ENCODE measurements around the gene EFS. TPM values are rescaled to one million over a fixed set of nuclear protein-coding genes. Genes with fewer than 3 reads are reported as not detected.
"Not testable (repeated sequence)": the region's sequence is repeated elsewhere in the genome, so short reads cannot be mapped to it uniquely, and the experiment has no call there.

The EFS gene
- total RNA-seq, 1 donor from 2014 or later = 17.2 TPM

- H3K36me3 ChIP-seq (ENCODE audit: control insufficient read depth in 3 of 3, insufficient read depth in 3 of 3, low read length in 3 of 3) = peaks cover 4 to 82% (median 59%) of the 10 kb centered on the region in 3 donors
- H3K9ac ChIP-seq (ENCODE audit: low read depth in 1 of 3, low read length in 3 of 3); H3K9me3 ChIP-seq (ENCODE audit: control insufficient read depth in 3 of 3, low read length in 3 of 3); H3K4me3 ChIP-seq (ENCODE audit: low read length in 3 of 3); H3K4me1 ChIP-seq (ENCODE audit: control insufficient read depth in 3 of 3, insufficient read depth in 3 of 3, low read length in 3 of 3); H3K27ac ChIP-seq (ENCODE audit: low read depth, low read length); H3K27me3 ChIP-seq (ENCODE audit: control insufficient read depth in 3 of 3, insufficient read depth in 3 of 3, low read length in 3 of 3): not testable (repeated sequence)
These were observed 35.7 kb upstream of the EFS start for GRCh38 chr14:23400496-23401149.

- Histone ChIP-seq H3K9ac (ENCODE audit: low read depth in 1 of 3, low read length in 3 of 3) (no peak overlapping the region), H3K4me1 (ENCODE audit: control insufficient read depth in 3 of 3, insufficient read depth in 3 of 3, low read length in 3 of 3) (peaks cover 0 to 6% (median 0%) of the 10 kb centered on the region in 3 donors), H3K27ac (ENCODE audit: low read depth, low read length) (no peak overlapping the region), H3K4me3 (ENCODE audit: low read length in 3 of 3) (no peak overlapping the region), H3K36me3 (ENCODE audit: control insufficient read depth in 3 of 3, insufficient read depth in 3 of 3, low read length in 3 of 3) (peaks cover 4 to 73% (median 56%) of the 10 kb centered on the region in 3 donors), H3K27me3 (ENCODE audit: control insufficient read depth in 3 of 3, insufficient read depth in 3 of 3, low read length in 3 of 3) (peaks cover 0 to 5% (median 3%) of the 10 kb centered on the region in 3 donors), H3K9me3 (ENCODE audit: control insufficient read depth in 3 of 3, low read length in 3 of 3) (no peaks in the 10 kb centered on the region)
These were observed 34.6 kb upstream of the EFS start for GRCh38 chr14:23399591-23399990.

- Histone ChIP-seq H3K36me3 (ENCODE audit: control insufficient read depth in 3 of 3, insufficient read depth in 3 of 3, low read length in 3 of 3) (peaks cover 4 to 68% (median 51%) of the 10 kb centered on the region in 3 donors), H3K4me1 (ENCODE audit: control insufficient read depth in 3 of 3, insufficient read depth in 3 of 3, low read length in 3 of 3) (peaks cover 0 to 6% (median 0%) of the 10 kb centered on the region in 3 donors), H3K9ac (ENCODE audit: low read depth in 1 of 3, low read length in 3 of 3) (peak overlapping the region in 1 of 3 donors; percentile 40), H3K4me3 (ENCODE audit: low read length in 3 of 3) (no peak overlapping the region), H3K27me3 (ENCODE audit: control insufficient read depth in 3 of 3, insufficient read depth in 3 of 3, low read length in 3 of 3) (peaks cover 0 to 5% (median 3%) of the 10 kb centered on the region in 3 donors), H3K27ac (ENCODE audit: low read depth, low read length) (no peak overlapping the region), H3K9me3 (ENCODE audit: control insufficient read depth in 3 of 3, low read length in 3 of 3) (no peaks in the 10 kb centered on the region)
These were observed 34.2 kb upstream of the EFS start for GRCh38 chr14:23399136-23399535.

- H3K27me3 ChIP-seq (ENCODE audit: control insufficient read depth in 3 of 3, insufficient read depth in 3 of 3, low read length in 3 of 3) = peaks cover 0 to 3% (median 3%) of the 10 kb centered on the region in 3 donors
- H3K4me3 ChIP-seq (ENCODE audit: low read length in 3 of 3) = no peak overlapping the region
- peaks cover 0 to 6% (median 0%) of the 10 kb centered on the region in 3 donors for H3K4me1 ChIP-seq (ENCODE audit: control insufficient read depth in 3 of 3, insufficient read depth in 3 of 3, low read length in 3 of 3)
- peaks cover 5 to 68% (median 51%) of the 10 kb centered on the region in 3 donors for H3K36me3 ChIP-seq (ENCODE audit: control insufficient read depth in 3 of 3, insufficient read depth in 3 of 3, low read length in 3 of 3)
- peak overlapping the region in 1 of 3 donors; percentile 40 for H3K9ac ChIP-seq (ENCODE audit: low read depth in 1 of 3, low read length in 3 of 3)
- peak overlapping the region; percentile 32 for H3K27ac ChIP-seq (ENCODE audit: low read depth, low read length)
- H3K9me3 ChIP-seq (ENCODE audit: control insufficient read depth in 3 of 3, low read length in 3 of 3) = no peaks in the 10 kb centered on the region
These were observed 33.4 kb upstream of the EFS start for GRCh38 chr14:23398348-23398747.

- no peak overlapping the region for H3K27ac ChIP-seq (ENCODE audit: low read depth, low read length)
- H3K9me3 ChIP-seq (ENCODE audit: control insufficient read depth in 3 of 3, low read length in 3 of 3) = no peaks in the 10 kb centered on the region
- peaks cover 0 to 3% (median 2%) of the 10 kb centered on the region in 3 donors for H3K27me3 ChIP-seq (ENCODE audit: control insufficient read depth in 3 of 3, insufficient read depth in 3 of 3, low read length in 3 of 3)
- peaks cover 8 to 67% (median 52%) of the 10 kb centered on the region in 3 donors for H3K36me3 ChIP-seq (ENCODE audit: control insufficient read depth in 3 of 3, insufficient read depth in 3 of 3, low read length in 3 of 3)
- no peak overlapping the region for H3K4me3 ChIP-seq (ENCODE audit: low read length in 3 of 3)
- peaks cover 0 to 3% (median 0%) of the 10 kb centered on the region in 3 donors for H3K4me1 ChIP-seq (ENCODE audit: control insufficient read depth in 3 of 3, insufficient read depth in 3 of 3, low read length in 3 of 3)
- H3K9ac ChIP-seq (ENCODE audit: low read depth in 1 of 3, low read length in 3 of 3) = no peak overlapping the region
These were observed 31.9 kb upstream of the EFS start for GRCh38 chr14:23396781-23397407.

- Histone ChIP-seq H3K4me1 (ENCODE audit: control insufficient read depth in 3 of 3, insufficient read depth in 3 of 3, low read length in 3 of 3) (peaks cover 0 to 2% (median 0%) of the 10 kb centered on the region in 3 donors), H3K27me3 (ENCODE audit: control insufficient read depth in 3 of 3, insufficient read depth in 3 of 3, low read length in 3 of 3) (peaks cover 0 to 3% (median 0%) of the 10 kb centered on the region in 3 donors), H3K9me3 (ENCODE audit: control insufficient read depth in 3 of 3, low read length in 3 of 3) (no peaks in the 10 kb centered on the region), H3K36me3 (ENCODE audit: control insufficient read depth in 3 of 3, insufficient read depth in 3 of 3, low read length in 3 of 3) (peaks cover 8 to 63% (median 53%) of the 10 kb centered on the region in 3 donors), H3K9ac (ENCODE audit: low read depth in 1 of 3, low read length in 3 of 3) (no peak overlapping the region), H3K4me3 (ENCODE audit: low read length in 3 of 3) (no peak overlapping the region), H3K27ac (ENCODE audit: low read depth, low read length) (no peak overlapping the region)
These were observed 31.2 kb upstream of the EFS start for GRCh38 chr14:23396126-23396525.

GRCh38 chr14:23392613-23393012 is 27.6 kb upstream of the EFS start:
- peaks cover 0 to 3% (median 0%) of the 10 kb centered on the region in 3 donors for H3K27me3 ChIP-seq (ENCODE audit: control insufficient read depth in 3 of 3, insufficient read depth in 3 of 3, low read length in 3 of 3)
- H3K27ac ChIP-seq (ENCODE audit: low read depth, low read length) = no peak overlapping the region
- no peak overlapping the region for H3K9ac ChIP-seq (ENCODE audit: low read depth in 1 of 3, low read length in 3 of 3)
- peaks cover 8 to 70% (median 62%) of the 10 kb centered on the region in 3 donors for H3K36me3 ChIP-seq (ENCODE audit: control insufficient read depth in 3 of 3, insufficient read depth in 3 of 3, low read length in 3 of 3)
- H3K4me3 ChIP-seq (ENCODE audit: low read length in 3 of 3) = no peak overlapping the region
- H3K4me1 ChIP-seq (ENCODE audit: control insufficient read depth in 3 of 3, insufficient read depth in 3 of 3, low read length in 3 of 3) = no peaks in the 10 kb centered on the region
- no peaks in the 10 kb centered on the region for H3K9me3 ChIP-seq (ENCODE audit: control insufficient read depth in 3 of 3, low read length in 3 of 3)

- not testable (repeated sequence) for H3K4me1 ChIP-seq (ENCODE audit: control insufficient read depth in 3 of 3, insufficient read depth in 3 of 3, low read length in 3 of 3); H3K4me3 ChIP-seq (ENCODE audit: low read length in 3 of 3); H3K9me3 ChIP-seq (ENCODE audit: control insufficient read depth in 3 of 3, low read length in 3 of 3); H3K27me3 ChIP-seq (ENCODE audit: control insufficient read depth in 3 of 3, insufficient read depth in 3 of 3, low read length in 3 of 3); H3K9ac ChIP-seq (ENCODE audit: low read depth in 1 of 3, low read length in 3 of 3); H3K27ac ChIP-seq (ENCODE audit: low read depth, low read length)
- H3K36me3 ChIP-seq (ENCODE audit: control insufficient read depth in 3 of 3, insufficient read depth in 3 of 3, low read length in 3 of 3) = peaks cover 5 to 75% (median 64%) of the 10 kb centered on the region in 3 donors
These were observed 24.9 kb upstream of the EFS start for GRCh38 chr14:23389871-23390270.

GRCh38 chr14:23389396-23389795 is 24.4 kb upstream of the EFS start:
- H3K36me3 ChIP-seq (ENCODE audit: control insufficient read depth in 3 of 3, insufficient read depth in 3 of 3, low read length in 3 of 3) = peaks cover 5 to 80% (median 66%) of the 10 kb centered on the region in 3 donors

GRCh38 chr14:23388996-23389395 is 24.0 kb upstream of the EFS start:
- H3K27ac ChIP-seq (ENCODE audit: low read depth, low read length) = no peak overlapping the region
- H3K27me3 ChIP-seq (ENCODE audit: control insufficient read depth in 3 of 3, insufficient read depth in 3 of 3, low read length in 3 of 3) = peaks cover 0 to 5% (median 3%) of the 10 kb centered on the region in 3 donors
- no peak overlapping the region for H3K9ac ChIP-seq (ENCODE audit: low read depth in 1 of 3, low read length in 3 of 3)
- no peak overlapping the region for H3K4me3 ChIP-seq (ENCODE audit: low read length in 3 of 3)
- H3K9me3 ChIP-seq (ENCODE audit: control insufficient read depth in 3 of 3, low read length in 3 of 3) = no peaks in the 10 kb centered on the region
- no peaks in the 10 kb centered on the region for H3K4me1 ChIP-seq (ENCODE audit: control insufficient read depth in 3 of 3, insufficient read depth in 3 of 3, low read length in 3 of 3)
- H3K36me3 ChIP-seq (ENCODE audit: control insufficient read depth in 3 of 3, insufficient read depth in 3 of 3, low read length in 3 of 3) = peaks cover 5 to 82% (median 66%) of the 10 kb centered on the region in 3 donors

More at GRCh38 chr14:23389396-23389795, 24.4 kb upstream of the EFS start:
- H3K4me1 ChIP-seq (ENCODE audit: control insufficient read depth in 3 of 3, insufficient read depth in 3 of 3, low read length in 3 of 3) = no peaks in the 10 kb centered on the region
- H3K27me3 ChIP-seq (ENCODE audit: control insufficient read depth in 3 of 3, insufficient read depth in 3 of 3, low read length in 3 of 3) = peaks cover 0 to 5% (median 3%) of the 10 kb centered on the region in 3 donors
- no peaks in the 10 kb centered on the region for H3K9me3 ChIP-seq (ENCODE audit: control insufficient read depth in 3 of 3, low read length in 3 of 3)
- no peak overlapping the region for H3K9ac ChIP-seq (ENCODE audit: low read depth in 1 of 3, low read length in 3 of 3)
- H3K4me3 ChIP-seq (ENCODE audit: low read length in 3 of 3) = no peak overlapping the region
- H3K27ac ChIP-seq (ENCODE audit: low read depth, low read length) = no peak overlapping the region

Data from skeletal muscle tissue (tissue), 4 donors.